ENCODE data around the gene GSG1.
"Not testable (repeated sequence)": the region's sequence is repeated elsewhere in the genome, so short reads cannot be mapped to it uniquely, and the experiment has no call there.

The GSG1 gene

GRCh38 chr12:13069380-13069779 lies 34.1 kb downstream of the GSG1 start:
- H3K4me3 ChIP-seq (ENCODE audit: low read depth, low read length): no peak overlapping the region
- DNase-seq (ENCODE audit: low read depth): no peak
- no peak for TF ChIP-seq CTCF (IDR thresholded peaks at IDR 0.05; ENCODE audit: insufficient read depth, low read depth, low read length, missing control alignments)

- no peak for TF ChIP-seq CTCF (IDR thresholded peaks at IDR 0.05; ENCODE audit: insufficient read depth, low read depth, low read length, missing control alignments)
- DNase-seq (ENCODE audit: low read depth): no peak
- H3K4me3 ChIP-seq (ENCODE audit: low read depth, low read length): no peak overlapping the region
Observed at GRCh38 chr12:13067322-13067721, 36.1 kb downstream of the GSG1 start.

- no peak for TF ChIP-seq CTCF (IDR thresholded peaks at IDR 0.05; ENCODE audit: insufficient read depth, low read depth, low read length, missing control alignments)
- no peak for DNase-seq (ENCODE audit: low read depth)
- no peak overlapping the region for H3K4me3 ChIP-seq (ENCODE audit: low read depth, low read length)
Observed at GRCh38 chr12:13066459-13066858, 37.0 kb downstream of the GSG1 start.

GRCh38 chr12:13066014-13066413 lies 37.5 kb downstream of the GSG1 start:
- no peak overlapping the region for H3K4me3 ChIP-seq (ENCODE audit: low read depth, low read length)
- no peak for DNase-seq (ENCODE audit: low read depth)
- no peak for TF ChIP-seq CTCF (IDR thresholded peaks at IDR 0.05; ENCODE audit: insufficient read depth, low read depth, low read length, missing control alignments)

- H3K4me3 ChIP-seq (ENCODE audit: low read depth, low read length): no peak overlapping the region
- DNase-seq (ENCODE audit: low read depth): no peak
- no peak for TF ChIP-seq CTCF (IDR thresholded peaks at IDR 0.05; ENCODE audit: insufficient read depth, low read depth, low read length, missing control alignments)
Observed at GRCh38 chr12:13062669-13063068, 40.8 kb downstream of the GSG1 start.

- DNase-seq (ENCODE audit: low read depth): no peak
- no peak overlapping the region for H3K4me3 ChIP-seq (ENCODE audit: low read depth, low read length)
- TF ChIP-seq CTCF (IDR thresholded peaks at IDR 0.05; ENCODE audit: insufficient read depth, low read depth, low read length, missing control alignments): no peak
Observed at GRCh38 chr12:13061377-13061776, 42.1 kb downstream of the GSG1 start.

- no peak overlapping the region for H3K4me3 ChIP-seq (ENCODE audit: low read depth, low read length)
- TF ChIP-seq CTCF (IDR thresholded peaks at IDR 0.05; ENCODE audit: insufficient read depth, low read depth, low read length, missing control alignments): no peak
- no peak for DNase-seq (ENCODE audit: low read depth)
Observed at GRCh38 chr12:13060581-13060980, 42.9 kb downstream of the GSG1 start.

- not testable (repeated sequence) for H3K4me3 ChIP-seq (ENCODE audit: low read depth, low read length); DNase-seq (ENCODE audit: low read depth)
Observed at GRCh38 chr12:13053617-13054016, 49.9 kb downstream of the GSG1 start.
